Endothelial cell of umbilical vein (primary cell): Measurements from ENCODE around the gene ACER2. TPM values are rescaled to one million over a fixed set of nuclear protein-coding genes. Genes with fewer than 3 reads are reported as not detected.

Source experiments
- BruUV-seq: library from RNA; stranded (reverse); fragments of 400-500 nt; replicated peaks from 2 replicates; lab custom pipeline; 2021; lab: Mats Ljungman, UMichigan
- CTCF ChIA-PET: fragments of 300-600, 350-600 bp; sonication (Branson Sonifier 250); formaldehyde crosslinking; loops from one replicate; lab custom pipeline; 2021; ENCODE audit warnings: antibody characterized with exemption, inconsistent platforms; lab: Charles Lee
- POLR2A ChIA-PET: fragments of 300-600, 350-600 bp; sonication (Branson Sonifier 250); formaldehyde crosslinking; loops from one replicate; lab custom pipeline; 2021; ENCODE audit warnings: antibody characterized with exemption, inconsistent platforms; lab: Charles Lee
- DNase-seq: peaks from one replicate; pipeline ENCODE4 v3.0.0-alpha.2; 2011; ENCODE audit warnings: low read depth, low spot score
- FAIRE-seq: peaks from 2 replicates; lab custom pipeline; 2011; peaks lifted over from hg19 to GRCh38; lab: Jason Lieb, UNC
- H2AFZ ChIP-seq: 2 replicates; pipeline ENCODE4 v1.6.0; 2012; ENCODE audit warnings: low read depth, low read length, control low read depth, inconsistent platforms
- H3K27ac ChIP-seq: 2 replicates; pipeline ENCODE4 v1.5.1; 2011; ENCODE audit warnings: low read depth, mild to moderate bottlenecking, control low read depth, low read length, moderate library complexity; ENCODE audit not compliant: insufficient read depth
- H3K27me3 ChIP-seq, 2 experiments: 2 replicates each; pipeline versions ENCODE4 v1.6.0 to v1.6.1; 2011; ENCODE audit warnings: low read length in 2 of 2, mixed read lengths in 1 of 2; ENCODE audit not compliant: control insufficient read depth in 2 of 2, insufficient read depth in 2 of 2
- H3K36me3 ChIP-seq, 2 experiments: 2 replicates in 1 of 2; 3 replicates in 1 of 2; pipeline ENCODE4 v1.5.1; 2011; ENCODE audit warnings: low read length in 2 of 2, mild to moderate bottlenecking in 1 of 2, moderate library complexity in 1 of 2; ENCODE audit not compliant: control insufficient read depth in 2 of 2, insufficient read depth in 2 of 2; ENCODE audit errors: extremely low read depth in 1 of 2
- H3K4me1 ChIP-seq: 3 replicates; pipeline ENCODE4 v1.5.1; 2011; ENCODE audit warnings: mild to moderate bottlenecking, low read length; ENCODE audit not compliant: control insufficient read depth, insufficient read depth; ENCODE audit errors: extremely low read depth
- H3K4me2 ChIP-seq: 2 replicates; pipeline ENCODE4 v1.6.1; 2011; ENCODE audit warnings: low read length, control low read depth, mixed read lengths; ENCODE audit not compliant: insufficient read depth
- H3K4me3 ChIP-seq, 3 experiments: fragments of 200-600 bp in 1 of 3; sonication (generic), shearing (Covaris generic) in 1 of 3; replicated peaks in 1 of 3; 2 replicates each; pipeline ENCODE4 v1.5.1; 2011 to 2016; ENCODE audit warnings: control low read depth in 3 of 3, low read length in 3 of 3, mild to moderate bottlenecking in 2 of 3, inconsistent platforms in 1 of 3, low read depth in 1 of 3, moderate library complexity in 1 of 3; ENCODE audit not compliant: insufficient read depth in 1 of 3
- H3K79me2 ChIP-seq: 2 replicates; pipeline ENCODE4 v1.6.0; 2012; ENCODE audit warnings: low read length, inconsistent platforms; ENCODE audit not compliant: control insufficient read depth, insufficient read depth
- H3K9ac ChIP-seq: replicated peaks from 2 replicates; pipeline ENCODE3; 2011; ENCODE audit warnings: low read length, control low read depth; ENCODE audit not compliant: insufficient read depth; ENCODE audit errors: extremely low read depth
- H3K9me1 ChIP-seq: replicated peaks from 3 replicates; pipeline ENCODE4 v1.6.0; 2011; ENCODE audit warnings: mild to moderate bottlenecking, low read length; ENCODE audit not compliant: control insufficient read depth, insufficient read depth; ENCODE audit errors: extremely low read depth
- H3K9me3 ChIP-seq: replicated peaks from 2 replicates; pipeline ENCODE4 v1.5.1; 2012; ENCODE audit warnings: low read length, inconsistent platforms; ENCODE audit not compliant: control insufficient read depth, insufficient read depth
- H4K20me1 ChIP-seq: replicated peaks from 2 replicates; pipeline ENCODE3; 2011; ENCODE audit warnings: mild to moderate bottlenecking, low read length; ENCODE audit not compliant: control insufficient read depth, insufficient read depth; ENCODE audit errors: extremely low read depth
- GATA2 ChIP-seq: IDR thresholded peaks from 2 replicates; pipeline ENCODE4 v1.7.0; 2011; ENCODE audit warnings: low read depth, mild to moderate bottlenecking, moderate library complexity, mixed read lengths, low read length; ENCODE audit not compliant: insufficient read length, insufficient read depth
- JUN ChIP-seq: IDR thresholded peaks from 2 replicates; pipeline ENCODE4 v1.6.1; 2011; ENCODE audit warnings: borderline replicate concordance, low read depth; ENCODE audit not compliant: insufficient read length, insufficient read depth
- MYC ChIP-seq: IDR thresholded peaks from one replicate; pipeline ENCODE4 v1.6.1; 2011; ENCODE audit warnings: mild to moderate bottlenecking, low read depth, low read length
- dilution Hi-C: fragments of 300-500 bp; cut with MboI; formaldehyde crosslinking; loops from one replicate; pipeline ENCODE4 v1.15.0; 2019; ENCODE audit warnings: low sequenced_read_pairs; ENCODE audit not compliant: extremely low pct_ligation_motif_present
- intact Hi-C: fragments of 100-400 bp; cut with micrococcal nuclease; formaldehyde crosslinking; loops from one replicate; pipeline ENCODE4 v1.10.0; 2022
- polyA plus RNA-seq, 4 experiments: library from polyadenylated mRNA; depleted of rRNA in 3 of 4; stranded (reverse) in 3 of 4; unstranded in 1 of 4; fragments of >200 nt; gene quantifications; 2 replicates each; pipeline versions ENCODE4 v1.2.1 to v1.2.3, GENCODE V29; 2011 to 2012; ENCODE audit warnings: missing spikeins in 1 of 4
- total RNA-seq: library from RNA; stranded (reverse); gene quantifications from 2 replicates; pipeline ENCODE4 v1.2.3, GENCODE V29; 2021
- TF ChIP-seq, protein P1 (sequence below), 2 donors: IDR thresholded peaks; 1 replicate in 1 of 2; 2 replicates in 1 of 2; pipeline ENCODE4 v1.5.1; 2011; ENCODE audit warnings: low read length in 2 of 2, mild to moderate bottlenecking in 2 of 2, moderate library complexity in 2 of 2, control low read depth in 1 of 2, inconsistent platforms in 1 of 2, low read depth in 1 of 2; ENCODE audit not compliant: insufficient read depth in 1 of 2; ENCODE audit errors: extremely low read depth in 1 of 2

The ACER2 gene
- total and polyA plus RNA-seq, 2 donors (not counting 3 experiments of a cell fraction or from before 2014, with no cell fraction given), result 5.2 to 7.3 TPM

DNA sequence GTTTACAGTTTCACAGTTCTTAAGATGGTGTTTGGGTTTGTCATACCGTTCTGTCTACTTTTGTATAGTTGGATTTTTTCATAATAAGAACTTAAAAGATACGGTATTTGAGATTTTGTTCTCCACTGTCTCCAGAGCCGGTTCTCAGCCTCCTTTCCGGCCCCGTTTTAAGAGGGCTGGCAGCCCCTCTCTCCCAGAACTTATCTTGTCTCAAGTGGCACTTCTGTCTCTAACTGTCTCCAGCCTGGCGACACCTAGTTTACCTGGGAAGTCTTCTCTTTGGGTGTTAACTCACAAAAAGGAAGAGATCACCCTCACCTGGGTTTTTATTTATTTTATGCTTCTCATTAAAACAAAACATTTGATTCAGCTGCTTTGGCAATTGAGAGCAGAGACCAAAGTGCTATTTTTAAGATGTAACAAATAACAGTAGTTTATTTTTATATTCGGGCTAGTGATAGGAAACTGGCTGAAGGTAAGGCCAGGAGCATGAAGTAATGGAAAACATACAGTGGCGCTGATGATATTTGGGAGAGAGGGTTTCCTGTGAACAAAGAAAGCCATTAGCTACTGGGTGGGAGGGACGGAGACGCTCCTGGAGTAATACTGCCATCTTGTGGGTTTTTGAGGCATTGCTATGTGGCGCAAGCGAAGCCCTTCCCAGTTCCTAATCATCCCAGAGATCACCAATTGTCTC is 48.3 kb downstream of the ACER2 start:
- ChIA-PET CTCF (interaction anchor here (0.5 to 5.2 kb wide), 64 partner anchors 8 to 1648 kb away, joined by 3 to 51 read pairs (median 4); partner anchors contain the start of genes ACER2, DENND4C, RPS6 and RRAGA), POLR2A (interaction anchor here (1.0 kb wide), 2 partner anchors 48 to 408 kb away, joined by 3 read pairs; partner anchors contain the start of genes ACER2 and RRAGA)
- H3K36me3 ChIP-seq, result no peaks in the 10 kb centered on the region
- peak overlapping the region; percentile 7 for H3K9ac ChIP-seq
- H3K4me3 ChIP-seq, result no peak overlapping the region
- DNase-seq (peak; percentile 80), FAIRE-seq (peak; percentile 98)
- H3K79me2 ChIP-seq, result no peaks in the 10 kb centered on the region
- no peaks in the 10 kb centered on the region for H3K9me1 ChIP-seq
- no peaks in the 10 kb centered on the region for H3K9me3 ChIP-seq
- H4K20me1 ChIP-seq, result no peaks in the 10 kb centered on the region
- dilution Hi-C loops (no loop called here), intact Hi-C loops (loop anchor here (1.0 to 2.0 kb wide), 10 partner anchors 48 to 1202 kb away; partner anchors contain the start of genes ACER2, DENND4C, RPS6 and RRAGA)
- H3K4me2 ChIP-seq, result peak overlapping the region; percentile 50
- H3K4me1 ChIP-seq, result peaks cover 6% of the 10 kb centered on the region
- TF ChIP-seq, protein P1, sequence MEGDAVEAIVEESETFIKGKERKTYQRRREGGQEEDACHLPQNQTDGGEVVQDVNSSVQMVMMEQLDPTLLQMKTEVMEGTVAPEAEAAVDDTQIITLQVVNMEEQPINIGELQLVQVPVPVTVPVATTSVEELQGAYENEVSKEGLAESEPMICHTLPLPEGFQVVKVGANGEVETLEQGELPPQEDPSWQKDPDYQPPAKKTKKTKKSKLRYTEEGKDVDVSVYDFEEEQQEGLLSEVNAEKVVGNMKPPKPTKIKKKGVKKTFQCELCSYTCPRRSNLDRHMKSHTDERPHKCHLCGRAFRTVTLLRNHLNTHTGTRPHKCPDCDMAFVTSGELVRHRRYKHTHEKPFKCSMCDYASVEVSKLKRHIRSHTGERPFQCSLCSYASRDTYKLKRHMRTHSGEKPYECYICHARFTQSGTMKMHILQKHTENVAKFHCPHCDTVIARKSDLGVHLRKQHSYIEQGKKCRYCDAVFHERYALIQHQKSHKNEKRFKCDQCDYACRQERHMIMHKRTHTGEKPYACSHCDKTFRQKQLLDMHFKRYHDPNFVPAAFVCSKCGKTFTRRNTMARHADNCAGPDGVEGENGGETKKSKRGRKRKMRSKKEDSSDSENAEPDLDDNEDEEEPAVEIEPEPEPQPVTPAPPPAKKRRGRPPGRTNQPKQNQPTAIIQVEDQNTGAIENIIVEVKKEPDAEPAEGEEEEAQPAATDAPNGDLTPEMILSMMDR (IDR thresholded peaks at IDR 0.05; ENCODE audit: extremely low read depth in 1 of 2, insufficient read depth in 1 of 2, low read depth in 1 of 2, low read length in 2 of 2), result peak; percentile 88 to 93
- TF ChIP-seq MYC (no peak), JUN (peak; percentile 20), GATA2 (peak; percentile 33)
- H2AFZ ChIP-seq, result peak overlapping the region; percentile 54
- no TSS peak for BruUV-seq
- H3K27ac ChIP-seq, result no peak overlapping the region
- no peaks in the 10 kb centered on the region for H3K27me3 ChIP-seq
